HCT116 (cell line): ENCODE results near the gene GSTM4. TPM values are rescaled to one million over a fixed set of nuclear protein-coding genes. Genes with fewer than 3 reads are reported as not detected.
A peak's percentile ranks its signal among the peaks of the same experiment; 100 is the strongest.

Source experiments
- ATAC-seq: fragments of 200-7000 bp; cut with Tn5 transposase; 2 replicates; pipeline ENCODE4 v1.9.1; 2020; ENCODE audit warnings: mild to moderate bottlenecking, moderate library complexity
- BruUV-seq: library from RNA; stranded (reverse); fragments of 400-500 nt; replicated peaks from 2 replicates; lab custom pipeline; 2021; lab: Mats Ljungman, UMichigan
- CTCF ChIA-PET: fragments of 300-600 bp; sonication (Branson Sonifier 250); formaldehyde crosslinking; loops from one replicate; lab custom pipeline; 2021; ENCODE audit warnings: antibody characterized with exemption; lab: Charles Lee
- POLR2A ChIA-PET: fragments of 300-600, 350-600 bp; sonication (Branson Sonifier 250); formaldehyde crosslinking; loops from one replicate; lab custom pipeline; 2021; ENCODE audit warnings: antibody characterized with exemption; lab: Charles Lee
- RAD21 ChIA-PET, 2 experiments: fragments of 300-600 bp; sonication (Branson Sonifier 250); formaldehyde crosslinking; loops; one replicate each; lab custom pipeline; 2023; ENCODE audit warnings: low total read pairs in 2 of 2; ENCODE audit not compliant: uncharacterized antibody in 2 of 2, unreplicated experiment in 2 of 2, low non-redundant PET in 1 of 2; lab: Charles Lee
- DNase-seq: peaks from one replicate; pipeline ENCODE4 v3.0.0-alpha.2; 2010; ENCODE audit warnings: low read depth, low spot score
- H2AFZ ChIP-seq: fragments of 200-600 bp; shearing (Covaris generic), sonication (generic); 2 replicates; pipeline ENCODE4 v1.6.1; 2017; ENCODE audit warnings: low read depth, mixed run types, mixed read lengths, antibody characterized with exemption, low read length; ENCODE audit not compliant: poor library complexity, severe bottlenecking
- H3K27ac ChIP-seq: 2 replicates; pipeline ENCODE4 v1.5.1; 2012; ENCODE audit warnings: low read depth, low read length
- H3K27me3 ChIP-seq: fragments of 200-600 bp; sonication (generic); 2 replicates; pipeline ENCODE4 v1.6.1; 2016; ENCODE audit warnings: mixed run types, low read length, mixed read lengths; ENCODE audit not compliant: insufficient read depth
- H3K36me3 ChIP-seq, 2 experiments: fragments of 200-500 bp in 1 of 2; fragments of 200-600 bp in 1 of 2; sonication (Bioruptor generic) in 1 of 2; sonication (generic) in 1 of 2; 2 replicates each; pipeline versions ENCODE4 v1.5.1 to v1.6.1; 2014 to 2016; ENCODE audit warnings: low read length in 2 of 2, inconsistent platforms in 1 of 2, mixed read lengths in 1 of 2, mixed run types in 1 of 2; ENCODE audit not compliant: insufficient read depth in 2 of 2, control insufficient read depth in 1 of 2
- H3K4me1 ChIP-seq, 2 experiments: fragments of 200-600 bp in 1 of 2; sonication (generic) in 1 of 2; 2 replicates each; pipeline versions ENCODE4 v1.5.1 to v1.6.1; 2012 to 2017; ENCODE audit warnings: low read length in 2 of 2, inconsistent platforms in 1 of 2, mild to moderate bottlenecking in 1 of 2, mixed read lengths in 1 of 2, mixed run types in 1 of 2, moderate library complexity in 1 of 2; ENCODE audit not compliant: insufficient read depth in 2 of 2, control insufficient read depth in 1 of 2
- H3K4me2 ChIP-seq: fragments of 200-600 bp; sonication (generic); 2 replicates; pipeline ENCODE4 v1.6.1; 2017; ENCODE audit warnings: mixed run types, low read length, mixed read lengths
- H3K4me3 ChIP-seq, 2 experiments: fragments of 200-600 bp in 1 of 2; sonication (generic) in 1 of 2; replicated peaks in 1 of 2; 2 replicates each; pipeline ENCODE4 v1.5.1; 2011 to 2016; ENCODE audit warnings: low read length in 2 of 2, control low read depth in 1 of 2, low read depth in 1 of 2, mild to moderate bottlenecking in 1 of 2, mixed read lengths in 1 of 2, mixed run types in 1 of 2
- H3K79me2 ChIP-seq: fragments of 200-600 bp; sonication (generic); 2 replicates; pipeline ENCODE4 v1.6.1; 2017; ENCODE audit warnings: mild to moderate bottlenecking, mixed run types, low read length, moderate library complexity, mixed read lengths; ENCODE audit not compliant: insufficient read depth
- H3K9ac ChIP-seq: fragments of 200-600 bp; sonication (generic); 2 replicates; pipeline ENCODE4 v1.6.1; 2016; ENCODE audit warnings: low read length, mixed read lengths
- H3K9me2 ChIP-seq: fragments of 200-600 bp; sonication (generic), shearing (Covaris generic); 2 replicates; pipeline ENCODE4 v1.6.1; 2017; ENCODE audit warnings: mixed run types, mild to moderate bottlenecking, moderate library complexity; ENCODE audit not compliant: insufficient read depth
- H3K9me3 ChIP-seq, 2 experiments: fragments of 200-500 bp in 1 of 2; fragments of 200-600 bp in 1 of 2; sonication (Bioruptor generic) in 1 of 2; sonication (generic) in 1 of 2; 2 replicates each; pipeline ENCODE4 v1.6.1; 2014 to 2017; ENCODE audit warnings: low read length in 2 of 2, mixed read lengths in 2 of 2, inconsistent platforms in 1 of 2, low read depth in 1 of 2, mild to moderate bottlenecking in 1 of 2, mixed run types in 1 of 2, moderate library complexity in 1 of 2; ENCODE audit not compliant: control insufficient read depth in 1 of 2, insufficient read depth in 1 of 2
- H4K20me1 ChIP-seq: fragments of 200-600 bp; sonication (generic), shearing (Covaris generic); 2 replicates; pipeline ENCODE4 v1.6.1; 2017; ENCODE audit warnings: mixed run types, mild to moderate bottlenecking, moderate library complexity; ENCODE audit not compliant: insufficient read depth
- ATF3 ChIP-seq: IDR thresholded peaks from 2 replicates; pipeline ENCODE4 v1.6.1; 2012
- CBX3 ChIP-seq: IDR thresholded peaks from 2 replicates; pipeline ENCODE4 v1.6.1; 2012; ENCODE audit warnings: low read depth
- CEBPB ChIP-seq: IDR thresholded peaks from 2 replicates; pipeline ENCODE4 v1.6.1; 2012; ENCODE audit warnings: low read depth
- CTCF ChIP-seq, 3 experiments: fragments of 200-600 bp in 1 of 3; sonication (generic) in 1 of 3; IDR thresholded peaks in 2 of 3; conservative IDR thresholded peaks in 1 of 3; 2 replicates each; pipeline ENCODE4 v1.5.1; 2012 to 2017; ENCODE audit warnings: low read depth in 2 of 3, low read length in 2 of 3, antibody characterized with exemption in 1 of 3, borderline replicate concordance in 1 of 3, control low read depth in 1 of 3, mild to moderate bottlenecking in 1 of 3, mixed read lengths in 1 of 3, mixed run types in 1 of 3, moderate library complexity in 1 of 3; ENCODE audit not compliant: insufficient read depth in 1 of 3
- EGR1 ChIP-seq: IDR thresholded peaks from 2 replicates; pipeline ENCODE4 v1.6.1; 2012; ENCODE audit warnings: low read depth
- EZH2 ChIP-seq: fragments of 200-600 bp; sonication (generic); IDR thresholded peaks from 2 replicates; pipeline ENCODE4 v1.6.1; 2017; ENCODE audit warnings: antibody characterized with exemption, mixed run types
- EZH2phosphoT487 ChIP-seq: fragments of 200-600 bp; IDR thresholded peaks from 2 replicates; pipeline ENCODE4 v1.6.1; 2018; ENCODE audit warnings: antibody characterized with exemption, borderline replicate concordance
- FOSL1 ChIP-seq: IDR thresholded peaks from 2 replicates; pipeline ENCODE4 v1.6.1; 2012; ENCODE audit warnings: low read depth
- JUND ChIP-seq: IDR thresholded peaks from 2 replicates; pipeline ENCODE4 v1.6.1; 2012
- POLR2A ChIP-seq: IDR thresholded peaks from 2 replicates; pipeline ENCODE4 v1.7.0; 2011; ENCODE audit warnings: borderline replicate concordance; ENCODE audit not compliant: insufficient read depth, insufficient read length; ENCODE audit errors: extremely low read depth
- POLR2AphosphoS5 ChIP-seq: IDR thresholded peaks from 2 replicates; pipeline ENCODE4 v1.6.1; 2011; ENCODE audit warnings: mild to moderate bottlenecking, low read depth, low read length, moderate library complexity
- RAD21 ChIP-seq: IDR thresholded peaks from 2 replicates; pipeline ENCODE4 v1.6.1; 2012; ENCODE audit warnings: low read depth, mild to moderate bottlenecking
- REST ChIP-seq: IDR thresholded peaks from 2 replicates; pipeline ENCODE4 v1.6.1; 2012; ENCODE audit warnings: low read depth
- SP1 ChIP-seq: IDR thresholded peaks from 2 replicates; pipeline ENCODE4 v1.6.1; 2012; ENCODE audit warnings: low read depth
- SRF ChIP-seq: IDR thresholded peaks from 2 replicates; pipeline ENCODE4 v1.6.1; 2012; ENCODE audit warnings: low read depth
- TCF7L2 ChIP-seq: IDR thresholded peaks from 2 replicates; pipeline ENCODE4 v1.7.0; 2011; ENCODE audit warnings: borderline replicate concordance, inconsistent platforms; ENCODE audit not compliant: insufficient read depth, insufficient read length; ENCODE audit errors: extremely low read depth
- YY1 ChIP-seq: IDR thresholded peaks from 2 replicates; pipeline ENCODE4 v1.6.1; 2011; ENCODE audit warnings: low read length, low read depth, moderate library complexity, mild to moderate bottlenecking; ENCODE audit not compliant: insufficient replicate concordance; ENCODE audit errors: extremely low read depth
- ZFX ChIP-seq: fragments of 450-650 bp; IDR thresholded peaks from 2 replicates; pipeline ENCODE4 v1.6.1; 2017
- ZNF274 ChIP-seq: fragments of 200-500 bp; sonication (Bioruptor generic); IDR thresholded peaks from 2 replicates; pipeline ENCODE4 v1.6.1; 2014; ENCODE audit warnings: mild to moderate bottlenecking, low read depth, low read length, inconsistent platforms
- intact Hi-C: fragments of 100-400 bp; cut with micrococcal nuclease; formaldehyde crosslinking; loops from 2 replicates; pipeline ENCODE4 v1.10.0; 2022
- total RNA-seq: library from RNA; stranded (reverse); gene quantifications from one replicate; pipeline ENCODE4 v1.2.1, GENCODE V29; 2021; ENCODE audit not compliant: unreplicated experiment

GSTM4 gene
- total RNA-seq, 1 experiment from 2014 or later = 15.9 TPM

GRCh38 chr1:109643385-109644230 is 12.3 kb upstream of the GSTM4 start:
- peak; percentile 95 for ATAC-seq
- CTCF ChIA-PET = interaction anchor here (0.9 to 1.0 kb wide), 2 partner anchors 9 to 272 kb away, joined by 3 read pairs; no protein-coding TSS in a partner anchor
- H3K4me3 ChIP-seq = peak overlapping the region; percentile 16 to 19; a peak in 3 of 4 replicates
- peaks cover 2 to 17% of the 10 kb centered on the region in 2 experiments for H3K4me1 ChIP-seq
- H3K27ac ChIP-seq = no peak overlapping the region; the same call in 1 of the 2 replicates
- no peak for TF ChIP-seq CEBPB
- TF ChIP-seq RAD21 = peak; percentile 83
- no peak for TF ChIP-seq YY1
- peak; percentile 60; the same call in 1 of the 2 replicates for TF ChIP-seq ZFX
- no peak for TF ChIP-seq ZNF274
- TF ChIP-seq REST = no peak
- TF ChIP-seq CTCF (IDR thresholded peaks at IDR 0.05 in 2 of 3, conservative IDR thresholded peaks at IDR 0.05 in 1 of 3; ENCODE audit: borderline replicate concordance in 1 of 3, insufficient read depth in 1 of 3, low read depth in 2 of 3, low read length in 2 of 3) = peak; percentile 87 to 93 (median 89)
- no peak for TF ChIP-seq SP1
- no peak for TF ChIP-seq POLR2A
- no peak for TF ChIP-seq SRF
- TF ChIP-seq POLR2AphosphoS5 = no peak
- no peak for TF ChIP-seq TCF7L2
- TF ChIP-seq EZH2phosphoT487 = no peak
- TF ChIP-seq JUND = no peak
- no peak for TF ChIP-seq ATF3
- TF ChIP-seq CBX3 = no peak
- no peak for TF ChIP-seq EGR1
- no peak for TF ChIP-seq EZH2
- TF ChIP-seq FOSL1 = no peak
- no peaks in the 10 kb centered on the region for H3K36me3 ChIP-seq
- H3K79me2 ChIP-seq = no peaks in the 10 kb centered on the region
- H3K9ac ChIP-seq = no peak overlapping the region
- no peaks in the 10 kb centered on the region for H3K9me2 ChIP-seq
- peak overlapping the region; percentile 58 for H3K4me2 ChIP-seq
- intact Hi-C loops = loop anchor here (1.0 kb wide), 1 partner anchor 341 kb away; the partner anchor contains the start of gene AHCYL1
- RAD21 ChIA-PET = no interaction called here
- H3K27me3 ChIP-seq = no peaks in the 10 kb centered on the region
- DNase-seq = peak; percentile 60
- POLR2A ChIA-PET = no interaction called here
- no peaks in the 10 kb centered on the region for H3K9me3 ChIP-seq
- H2AFZ ChIP-seq = peak overlapping the region; percentile 64
- no TSS peak for BruUV-seq
- H4K20me1 ChIP-seq = no peaks in the 10 kb centered on the region
